ENCODE data around the gene TMEM220.

DNA sequence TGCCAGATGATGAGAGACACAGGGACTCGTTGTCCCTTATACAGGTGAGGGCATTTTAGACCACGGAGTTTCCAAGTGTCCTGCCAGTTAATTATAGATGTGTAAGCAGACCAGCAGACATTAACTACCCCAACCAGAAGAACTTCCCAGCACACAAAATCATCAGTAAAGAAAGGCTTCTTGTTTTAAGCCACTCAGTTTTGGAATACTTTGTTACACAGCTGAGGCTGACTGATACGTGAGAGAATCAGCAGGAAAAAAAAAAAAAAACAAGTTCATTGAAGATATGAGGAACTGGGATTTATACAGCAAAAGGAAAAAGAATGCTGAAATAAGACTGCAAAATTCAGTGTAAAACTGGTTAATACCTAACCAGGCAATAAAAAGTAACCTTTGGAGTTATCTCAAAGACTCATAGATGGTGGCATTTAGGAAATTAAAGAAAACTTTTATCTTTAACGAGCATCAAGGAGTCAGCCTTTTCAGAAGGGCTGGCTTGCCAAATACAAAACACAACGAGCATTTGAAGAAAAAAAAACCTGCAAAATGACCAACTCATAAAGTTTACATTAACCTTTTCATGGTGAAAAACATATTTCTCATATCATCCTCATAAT lies 46.0 kb upstream of the TMEM220 start:
- TF ChIP-seq, protein P1, sequence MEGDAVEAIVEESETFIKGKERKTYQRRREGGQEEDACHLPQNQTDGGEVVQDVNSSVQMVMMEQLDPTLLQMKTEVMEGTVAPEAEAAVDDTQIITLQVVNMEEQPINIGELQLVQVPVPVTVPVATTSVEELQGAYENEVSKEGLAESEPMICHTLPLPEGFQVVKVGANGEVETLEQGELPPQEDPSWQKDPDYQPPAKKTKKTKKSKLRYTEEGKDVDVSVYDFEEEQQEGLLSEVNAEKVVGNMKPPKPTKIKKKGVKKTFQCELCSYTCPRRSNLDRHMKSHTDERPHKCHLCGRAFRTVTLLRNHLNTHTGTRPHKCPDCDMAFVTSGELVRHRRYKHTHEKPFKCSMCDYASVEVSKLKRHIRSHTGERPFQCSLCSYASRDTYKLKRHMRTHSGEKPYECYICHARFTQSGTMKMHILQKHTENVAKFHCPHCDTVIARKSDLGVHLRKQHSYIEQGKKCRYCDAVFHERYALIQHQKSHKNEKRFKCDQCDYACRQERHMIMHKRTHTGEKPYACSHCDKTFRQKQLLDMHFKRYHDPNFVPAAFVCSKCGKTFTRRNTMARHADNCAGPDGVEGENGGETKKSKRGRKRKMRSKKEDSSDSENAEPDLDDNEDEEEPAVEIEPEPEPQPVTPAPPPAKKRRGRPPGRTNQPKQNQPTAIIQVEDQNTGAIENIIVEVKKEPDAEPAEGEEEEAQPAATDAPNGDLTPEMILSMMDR (conservative IDR thresholded peaks at IDR 0.05; ENCODE audit: low read depth, low read length), result no peak
- no peak for TF ChIP-seq EZH2 (IDR thresholded peaks at IDR 0.05; ENCODE audit: low read length, unreplicated experiment)
